ENCODE data around the gene CACNA1C. TPM values are rescaled to one million over a fixed set of nuclear protein-coding genes. Genes with fewer than 3 reads are reported as not detected.
A peak's percentile ranks its signal among the peaks of the same experiment; 100 is the strongest.

Gene CACNA1C
- polyA plus RNA-seq, 1 donor = 11.4 TPM

GRCh38 chr12:2588345-2588744 is 535.6 kb downstream of the CACNA1C start:
- no peak for DNase-seq

- DNase-seq = no peak
Measured at GRCh38 chr12:2589381-2589780, 536.6 kb downstream of the CACNA1C start.

- no peak for DNase-seq
Measured at GRCh38 chr12:2593045-2593444, 540.3 kb downstream of the CACNA1C start.

- DNase-seq = no peak
Measured at GRCh38 chr12:2596441-2596840, 543.7 kb downstream of the CACNA1C start.

- no peak for DNase-seq
Measured at GRCh38 chr12:2605301-2605700, 552.5 kb downstream of the CACNA1C start.

- DNase-seq = no peak
Measured at GRCh38 chr12:2606186-2606910, 553.6 kb downstream of the CACNA1C start.

GRCh38 chr12:2607881-2608607 is 555.3 kb downstream of the CACNA1C start:
- DNase-seq = no peak

GRCh38 chr12:2608608-2608945 is 555.8 kb downstream of the CACNA1C start:
- no peak for DNase-seq

GRCh38 chr12:2609020-2609419 is 556.2 kb downstream of the CACNA1C start:
- DNase-seq = no peak

GRCh38 chr12:2610358-2610757 is 557.6 kb downstream of the CACNA1C start:
- no peak for DNase-seq

GRCh38 chr12:2613326-2614073 is 560.7 kb downstream of the CACNA1C start:
- no peak for DNase-seq

- DNase-seq = no peak
Measured at GRCh38 chr12:2614341-2614740, 561.6 kb downstream of the CACNA1C start.

- peak; percentile 67 for DNase-seq
Measured at GRCh38 chr12:2615665-2616402, 563.0 kb downstream of the CACNA1C start.

- DNase-seq = no peak
Measured at GRCh38 chr12:2616763-2617162, 564.0 kb downstream of the CACNA1C start.

GRCh38 chr12:2617365-2617764 is 564.6 kb downstream of the CACNA1C start:
- DNase-seq = no peak

GRCh38 chr12:2618291-2618995 is 565.7 kb downstream of the CACNA1C start:
- no peak for DNase-seq

GRCh38 chr12:2619136-2619535 is 566.3 kb downstream of the CACNA1C start:
- no peak for DNase-seq

- DNase-seq = no peak
Measured at GRCh38 chr12:2622460-2622859, 569.7 kb downstream of the CACNA1C start.

- no peak for DNase-seq
Measured at GRCh38 chr12:2623472-2623871, 570.7 kb downstream of the CACNA1C start.

- no peak for DNase-seq
Measured at GRCh38 chr12:2624543-2625288, 571.9 kb downstream of the CACNA1C start.

GRCh38 chr12:2625289-2625612 is 572.5 kb downstream of the CACNA1C start:
- no peak for DNase-seq
